PFSK-1 (cell line): Measurements from ENCODE around the gene NARS2.

Source experiments
- POLR2AphosphoS5 ChIP-seq: IDR thresholded peaks from 2 replicates; pipeline ENCODE4 v1.6.1; 2012; ENCODE audit warnings: low read depth, mild to moderate bottlenecking, control low read depth, low read length, moderate library complexity
- REST ChIP-seq, 2 experiments: IDR thresholded peaks; 2 replicates each; pipeline versions ENCODE4 v1.6.1 to v1.8.0; 2011 to 2012; ENCODE audit warnings: low read depth in 2 of 2, low read length in 2 of 2, control low read depth in 1 of 2, inconsistent platforms in 1 of 2, mild to moderate bottlenecking in 1 of 2, moderate library complexity in 1 of 2; ENCODE audit not compliant: insufficient read depth in 1 of 2
- TAF1 ChIP-seq: IDR thresholded peaks from 2 replicates; pipeline ENCODE4 v1.6.1; 2012; ENCODE audit warnings: low read length, control low read depth, borderline replicate concordance; ENCODE audit not compliant: insufficient read depth

GRCh38 chr11:78520230-78520629, 54.4 kb downstream of the NARS2 start:
- TF ChIP-seq POLR2AphosphoS5: no peak
- TF ChIP-seq TAF1: no peak
- TF ChIP-seq REST (IDR thresholded peaks at IDR 0.05; ENCODE audit: insufficient read depth in 1 of 2, low read depth in 2 of 2, low read length in 2 of 2): no peak
